Activated T-cell treated with anti-CD3 and anti-CD28 coated beads, Interleukin-2, amount 50 U/mL, for 4 hours (primary cell): ENCODE measurements around the gene ARFGAP3. TPM values are rescaled to one million over a fixed set of nuclear protein-coding genes. Genes with fewer than 3 reads are reported as not detected.

Experiments
- ATAC-seq, 2 donors: fragments of 200-7000 bp; cut with Tn5 transposase; one replicate each; pipeline ENCODE4 v1.10.0; 2021
- DNase-seq: peaks from one replicate; pipeline ENCODE4 v3.0.0-alpha.2; 2020
- H3K27me3 Mint-ChIP-seq: one replicate; pipeline ENCODE4 v1.8.0; 2021; ENCODE audit warnings: low read depth, mixed read lengths
- H3K36me3 Mint-ChIP-seq: one replicate; pipeline ENCODE4 v1.8.0; 2022; ENCODE audit warnings: mixed read lengths; ENCODE audit not compliant: insufficient read depth
- H3K4me1 Mint-ChIP-seq: one replicate; pipeline ENCODE4 v1.8.0; 2021; ENCODE audit warnings: low read depth, mixed read lengths
- H3K4me3 Mint-ChIP-seq: one replicate; pipeline ENCODE4 v1.8.0; 2021; ENCODE audit warnings: mild to moderate bottlenecking, moderate library complexity, mixed read lengths
- H3K9me3 Mint-ChIP-seq: one replicate; pipeline ENCODE4 v1.8.0; 2021; ENCODE audit warnings: mixed read lengths
- total RNA-seq, 3 donors: library from RNA; stranded (reverse); gene quantifications; one replicate each; pipeline ENCODE4 v1.2.1, GENCODE V29; 2021

ARFGAP3 gene
- total RNA-seq, 3 donors from 2014 or later, result 21.6 to 34.5 (median 26.8) TPM

DNA sequence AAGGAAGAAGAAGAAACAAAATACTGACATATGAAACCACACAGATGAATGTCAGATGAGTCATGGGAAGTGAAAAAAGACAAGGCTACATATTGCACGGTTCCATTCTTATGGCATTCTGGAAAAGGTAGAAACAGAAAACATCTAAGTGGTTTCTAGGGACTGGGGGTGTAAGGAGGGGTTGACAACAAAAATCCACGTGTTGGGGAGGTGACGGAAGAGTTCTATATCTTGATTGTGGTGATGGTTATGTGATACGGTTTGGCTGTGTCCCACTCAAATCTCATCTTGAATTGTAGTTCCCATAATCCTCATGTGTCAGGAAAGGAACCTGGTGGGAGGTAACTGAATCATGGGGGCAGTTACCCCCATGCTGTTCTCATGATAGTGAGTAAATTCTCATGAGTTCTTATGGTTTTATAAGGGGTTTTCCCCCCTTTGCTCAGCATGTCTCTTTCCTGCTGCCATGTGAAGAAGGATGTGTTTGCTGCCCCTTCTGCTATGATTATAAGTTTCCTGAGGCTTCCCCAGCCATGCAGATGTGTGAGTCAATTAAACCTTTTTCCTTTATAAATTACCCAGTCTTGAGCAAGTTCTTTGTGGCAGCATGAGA is 6.4 kb upstream of the ARFGAP3 start:
- H3K4me3 Mint-ChIP-seq, result no peak overlapping the region

DNA sequence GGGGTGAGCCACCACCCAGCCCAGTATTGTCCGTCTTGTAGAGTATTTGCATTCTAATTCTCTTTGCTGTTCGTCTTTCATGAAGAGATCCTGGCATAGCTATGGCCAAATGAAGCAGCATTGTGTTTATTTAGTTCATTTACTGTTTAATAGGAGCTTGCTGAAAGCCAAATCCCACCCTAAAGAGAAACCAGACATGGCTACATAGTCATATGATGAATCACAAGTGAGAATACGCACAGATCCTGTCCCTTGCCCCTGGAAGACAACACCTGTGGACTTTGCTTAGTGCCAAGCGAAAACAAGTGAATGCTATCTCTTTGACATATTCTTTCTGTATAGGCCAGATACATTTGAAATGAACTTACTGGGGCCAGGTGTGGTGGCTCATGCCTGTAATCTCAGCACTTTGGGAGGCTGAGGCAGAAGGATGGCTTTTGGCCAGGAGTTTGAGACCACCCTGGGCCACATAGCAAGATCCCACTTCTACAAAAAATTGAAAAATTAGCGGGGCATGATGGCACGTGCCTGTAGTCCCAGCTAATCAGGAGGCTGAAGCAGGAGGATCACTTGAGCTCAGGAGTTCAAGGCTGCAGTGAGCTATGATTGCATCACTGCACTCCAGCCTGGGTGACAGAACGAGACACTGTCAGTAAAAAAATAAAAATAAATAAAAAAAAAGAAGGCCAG is 5.1 kb upstream of the ARFGAP3 start:
- no peak overlapping the region for H3K4me3 Mint-ChIP-seq
- peaks cover 22% of the 10 kb centered on the region for H3K4me1 Mint-ChIP-seq
- H3K27me3 Mint-ChIP-seq, result no peaks in the 10 kb centered on the region
- H3K9me3 Mint-ChIP-seq, result no peaks in the 10 kb centered on the region
- ATAC-seq (no peak), DNase-seq (no peak)
- H3K36me3 Mint-ChIP-seq, result peaks cover 1% of the 10 kb centered on the region

More for the DNA sequence above, 6.4 kb upstream of the ARFGAP3 start:
- Mint-ChIP-seq H3K27me3 (no peaks in the 10 kb centered on the region), H3K9me3 (no peaks in the 10 kb centered on the region), H3K36me3 (peaks cover 1% of the 10 kb centered on the region), H3K4me1 (peaks cover 19% of the 10 kb centered on the region)
- peak; percentile 87 to 90 for ATAC-seq
- peak; percentile 22 for DNase-seq

- Mint-ChIP-seq H3K36me3 (peaks cover 1% of the 10 kb centered on the region), H3K4me1 (peaks cover 25% of the 10 kb centered on the region), H3K27me3 (no peaks in the 10 kb centered on the region), H3K9me3 (no peaks in the 10 kb centered on the region), H3K4me3 (no peak overlapping the region)
- ATAC-seq (no peak), DNase-seq (no peak)
Observed at GRCh38 chr22:42860968-42861367, 3.9 kb upstream of the ARFGAP3 start.

DNA sequence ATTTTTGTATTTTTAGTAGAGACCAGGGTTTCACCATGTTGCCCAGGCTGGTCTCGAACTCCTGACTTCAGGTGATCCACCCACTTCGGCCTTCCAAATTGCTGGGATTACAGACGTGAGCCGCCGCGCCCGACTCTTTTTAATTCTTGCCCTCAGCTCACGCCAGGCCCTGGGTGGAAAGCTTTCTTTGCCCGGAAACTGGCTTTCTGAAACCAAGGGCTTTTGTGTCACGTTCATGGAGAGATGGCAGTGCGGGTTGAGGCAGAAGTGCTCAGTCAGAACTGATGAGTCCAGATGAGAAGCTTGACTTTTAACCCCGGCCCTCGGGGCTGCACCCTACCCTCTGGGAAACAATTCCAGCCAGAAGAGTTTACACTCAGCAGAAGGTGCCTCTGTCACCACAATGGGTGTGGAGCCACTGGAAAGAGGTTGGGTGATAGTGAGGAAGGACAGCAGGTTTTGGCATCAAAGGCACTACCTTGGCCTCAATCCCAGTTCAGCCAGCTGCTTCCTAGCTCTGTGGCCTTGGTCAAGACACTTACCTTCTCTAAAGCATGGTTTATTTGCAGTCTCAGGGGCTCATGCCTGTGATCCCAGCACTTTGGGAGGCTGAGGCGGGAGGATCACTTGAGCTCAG is 890 bp upstream of the ARFGAP3 start:
- H3K4me3 Mint-ChIP-seq, result peak overlapping the region; percentile 61
- H3K9me3 Mint-ChIP-seq, result no peaks in the 10 kb centered on the region
- no peaks in the 10 kb centered on the region for H3K27me3 Mint-ChIP-seq
- ATAC-seq (no peak), DNase-seq (no peak)
- H3K36me3 Mint-ChIP-seq, result no peaks in the 10 kb centered on the region
- H3K4me1 Mint-ChIP-seq, result peaks cover 14% of the 10 kb centered on the region

GRCh38 chr22:42856179-42856864 is 751 bp downstream of the ARFGAP3 start:
- peak; percentile 51 to 54 for ATAC-seq
- Mint-ChIP-seq H3K36me3 (no peaks in the 10 kb centered on the region), H3K4me3 (peak overlapping the region; percentile 92), H3K9me3 (no peaks in the 10 kb centered on the region), H3K27me3 (no peaks in the 10 kb centered on the region), H3K4me1 (peaks cover 11% of the 10 kb centered on the region)
- peak; percentile 56 for DNase-seq

DNA sequence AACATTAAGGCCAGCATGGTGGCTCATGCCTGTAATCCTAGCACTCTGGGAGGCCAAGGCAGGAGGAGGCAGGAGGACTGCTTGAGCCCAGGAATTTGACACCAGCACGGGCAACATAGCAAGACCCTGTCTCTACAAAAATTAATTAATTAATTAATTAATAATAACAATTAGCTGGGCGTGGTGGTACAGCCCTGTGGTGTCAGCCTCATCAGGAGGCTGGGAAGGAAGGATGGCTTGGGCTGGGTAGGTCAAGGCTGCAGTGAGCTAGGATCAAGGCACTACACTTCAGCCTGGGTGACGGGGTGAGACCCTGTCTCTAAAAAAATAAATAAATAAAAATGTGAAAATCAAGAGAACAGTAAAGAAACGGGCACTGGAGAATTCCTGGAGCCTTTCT is 1.4 kb downstream of the ARFGAP3 start:
- no peaks in the 10 kb centered on the region for H3K36me3 Mint-ChIP-seq
- ATAC-seq, result no peak
- no peaks in the 10 kb centered on the region for H3K9me3 Mint-ChIP-seq
- H3K4me3 Mint-ChIP-seq, result peak overlapping the region; percentile 92
- no peaks in the 10 kb centered on the region for H3K27me3 Mint-ChIP-seq
- no peak for DNase-seq
- H3K4me1 Mint-ChIP-seq, result peaks cover 11% of the 10 kb centered on the region

GRCh38 chr22:42855211-42855610 is 1.9 kb downstream of the ARFGAP3 start:
- H3K36me3 Mint-ChIP-seq, result no peaks in the 10 kb centered on the region
- peaks cover 10% of the 10 kb centered on the region for H3K4me1 Mint-ChIP-seq
- no peaks in the 10 kb centered on the region for H3K27me3 Mint-ChIP-seq
- no peaks in the 10 kb centered on the region for H3K9me3 Mint-ChIP-seq
- peak overlapping the region; percentile 71 for H3K4me3 Mint-ChIP-seq
- ATAC-seq (no peak), DNase-seq (no peak)

GRCh38 chr22:42848941-42849550 is 8.0 kb downstream of the ARFGAP3 start:
- peaks cover 14% of the 10 kb centered on the region for H3K36me3 Mint-ChIP-seq
- DNase-seq (no peak), ATAC-seq (no peak)
- H3K4me1 Mint-ChIP-seq, result peaks cover 11% of the 10 kb centered on the region
- H3K9me3 Mint-ChIP-seq, result no peaks in the 10 kb centered on the region
- no peaks in the 10 kb centered on the region for H3K27me3 Mint-ChIP-seq
- H3K4me3 Mint-ChIP-seq, result no peak overlapping the region

- ATAC-seq, result no peak
- Mint-ChIP-seq H3K4me1 (peaks cover 17% of the 10 kb centered on the region), H3K9me3 (no peaks in the 10 kb centered on the region), H3K27me3 (no peaks in the 10 kb centered on the region), H3K4me3 (no peak overlapping the region), H3K36me3 (peaks cover 27% of the 10 kb centered on the region)
- DNase-seq, result no peak
Observed at GRCh38 chr22:42847110-42847509, 10.0 kb downstream of the ARFGAP3 start.

DNA sequence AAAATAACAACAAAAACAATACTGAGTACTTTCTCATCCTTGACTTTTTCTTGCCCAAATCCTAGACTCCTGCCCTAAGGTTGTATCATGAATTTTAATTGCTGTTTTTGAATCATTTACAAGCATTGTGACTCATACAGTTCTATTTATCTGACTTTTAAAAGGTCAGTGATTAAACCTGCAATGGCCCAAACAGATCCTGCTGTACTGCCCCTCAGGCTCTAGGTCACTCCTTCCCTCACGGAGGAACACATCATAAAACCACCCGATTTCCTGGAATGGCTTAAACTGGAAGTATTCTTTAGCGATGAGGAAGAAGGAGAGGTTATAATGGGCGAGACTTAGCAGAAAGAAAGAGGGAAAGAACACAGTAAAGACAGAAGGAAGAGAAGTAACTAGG is 12.3 kb downstream of the ARFGAP3 start:
- Mint-ChIP-seq H3K4me1 (peaks cover 18% of the 10 kb centered on the region), H3K9me3 (no peaks in the 10 kb centered on the region), H3K27me3 (no peaks in the 10 kb centered on the region), H3K4me3 (no peak overlapping the region), H3K36me3 (peaks cover 36% of the 10 kb centered on the region)
- DNase-seq (no peak), ATAC-seq (no peak)

DNA sequence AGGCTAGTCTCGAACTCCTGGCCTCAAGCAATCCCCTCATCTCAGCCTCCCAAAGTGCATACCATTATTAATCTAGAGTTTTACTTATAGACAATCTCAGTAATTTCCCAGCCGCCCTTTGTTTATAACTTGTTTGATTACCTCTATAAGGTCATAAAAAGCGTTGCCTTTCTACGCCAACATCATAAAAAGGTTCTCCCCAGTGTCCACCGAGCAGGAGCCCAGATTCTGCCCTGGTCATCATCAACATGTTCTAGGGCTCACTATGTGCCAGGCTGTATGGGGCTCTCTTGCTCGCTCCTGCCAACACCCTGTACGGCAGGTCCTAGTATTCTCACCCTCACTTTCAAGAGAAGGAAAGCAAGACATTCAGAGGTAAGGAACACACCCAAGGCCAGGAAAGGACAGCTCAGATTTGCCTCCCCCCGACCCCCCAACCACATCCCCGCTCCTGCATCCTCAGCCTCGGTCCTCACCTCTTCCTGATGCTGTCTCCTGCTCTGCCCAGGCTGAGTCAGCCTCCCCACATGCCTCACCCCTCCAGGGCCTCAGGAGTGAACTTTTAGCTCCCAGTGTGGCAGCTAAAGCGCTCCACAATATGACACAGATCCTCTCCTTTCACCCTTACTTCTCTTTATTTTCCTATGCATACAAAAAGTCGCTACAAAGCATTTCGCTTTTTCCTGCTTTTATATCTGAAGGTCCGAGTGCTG is 14.3 kb downstream of the ARFGAP3 start:
- H3K9me3 Mint-ChIP-seq, result no peaks in the 10 kb centered on the region
- H3K4me3 Mint-ChIP-seq, result no peak overlapping the region
- peaks cover 15% of the 10 kb centered on the region for H3K4me1 Mint-ChIP-seq
- H3K27me3 Mint-ChIP-seq, result no peaks in the 10 kb centered on the region
- H3K36me3 Mint-ChIP-seq, result peaks cover 36% of the 10 kb centered on the region
- DNase-seq, result no peak
- ATAC-seq, result no peak

- Mint-ChIP-seq H3K36me3 (peaks cover 41% of the 10 kb centered on the region), H3K4me3 (no peak overlapping the region), H3K27me3 (no peaks in the 10 kb centered on the region), H3K9me3 (no peaks in the 10 kb centered on the region), H3K4me1 (peaks cover 15% of the 10 kb centered on the region)
- DNase-seq, result no peak
- ATAC-seq, result no peak
Observed at GRCh38 chr22:42841444-42841843, 15.6 kb downstream of the ARFGAP3 start.

DNA sequence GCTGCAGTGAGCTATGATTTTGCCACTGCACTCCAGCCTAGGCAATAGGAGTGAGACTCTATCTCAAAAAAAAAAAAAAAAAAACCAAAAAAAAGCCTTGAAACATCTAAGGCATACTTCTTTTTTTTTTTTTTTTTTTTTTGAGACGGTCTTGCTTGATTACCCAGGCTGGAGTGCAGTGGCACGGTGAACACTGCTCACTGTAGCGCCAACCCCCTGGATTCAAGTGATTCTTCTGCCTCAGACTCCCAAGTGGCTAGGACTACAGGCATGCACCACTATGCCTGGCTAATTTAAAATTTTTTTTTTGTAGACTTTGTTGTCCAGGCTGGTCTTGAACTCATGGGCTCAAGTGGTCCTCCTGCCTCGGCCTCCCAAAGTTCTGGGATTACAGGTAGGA is 19.5 kb downstream of the ARFGAP3 start:
- no peak for ATAC-seq
- H3K27me3 Mint-ChIP-seq, result no peaks in the 10 kb centered on the region
- peaks cover 26% of the 10 kb centered on the region for H3K36me3 Mint-ChIP-seq
- peaks cover 6% of the 10 kb centered on the region for H3K4me1 Mint-ChIP-seq
- no peak for DNase-seq
- H3K4me3 Mint-ChIP-seq, result no peak overlapping the region
- H3K9me3 Mint-ChIP-seq, result no peaks in the 10 kb centered on the region

GRCh38 chr22:42836026-42836425 is 21.0 kb downstream of the ARFGAP3 start:
- Mint-ChIP-seq H3K4me1 (peaks cover 4% of the 10 kb centered on the region), H3K4me3 (no peak overlapping the region), H3K9me3 (no peaks in the 10 kb centered on the region), H3K27me3 (no peaks in the 10 kb centered on the region), H3K36me3 (peaks cover 24% of the 10 kb centered on the region)
- DNase-seq, result no peak
- ATAC-seq, result no peak
